Activated CD4-positive, alpha-beta memory T cell treated with anti-CD3 and anti-CD28 coated beads, Interleukin-2, amount 10 ng/mL, durations not matched to agents 7 days and 5 days (primary cell): ENCODE measurements around the gene PFKP. TPM values are rescaled to one million over a fixed set of nuclear protein-coding genes. Genes with fewer than 3 reads are reported as not detected.

ENCODE experiments used
- CTCF ChIA-PET: fragments of 350-600 bp; sonication (Branson Sonifier 250); formaldehyde crosslinking; loops from one replicate; lab custom pipeline; 2021; ENCODE audit warnings: antibody characterized with exemption, inconsistent platforms; lab: Charles Lee
- POLR2A ChIA-PET: fragments of 350-600 bp; sonication (Branson Sonifier 250); formaldehyde crosslinking; loops from one replicate; lab custom pipeline; 2021; ENCODE audit warnings: antibody characterized with exemption; lab: Charles Lee
- DNase-seq: peaks from one replicate; pipeline ENCODE4 v3.0.0-alpha.2; 2020
- H3K27ac Mint-ChIP-seq: one replicate; pipeline ENCODE4 v1.8.0; 2021; ENCODE audit warnings: mild to moderate bottlenecking, mixed read lengths
- H3K27me3 Mint-ChIP-seq: one replicate; pipeline ENCODE4 v1.8.0; 2021; ENCODE audit warnings: mixed read lengths
- H3K36me3 Mint-ChIP-seq: one replicate; pipeline ENCODE4 v1.8.0; 2021; ENCODE audit warnings: low read depth, mixed read lengths
- H3K4me1 Mint-ChIP-seq: one replicate; pipeline ENCODE4 v1.8.0; 2021; ENCODE audit warnings: mixed read lengths
- H3K4me3 Mint-ChIP-seq: one replicate; pipeline ENCODE4 v1.8.0; 2021; ENCODE audit warnings: mild to moderate bottlenecking, mixed read lengths
- H3K9me3 Mint-ChIP-seq: one replicate; pipeline ENCODE4 v1.8.0; 2021; ENCODE audit warnings: mixed read lengths
- total RNA-seq, 2 experiments: library from RNA; stranded (reverse); gene quantifications; one replicate each; pipeline ENCODE4 v1.2.3, GENCODE V29; 2021

PFKP gene
- total RNA-seq, 2 experiments from 2014 or later, result 214 to 215 TPM

DNA sequence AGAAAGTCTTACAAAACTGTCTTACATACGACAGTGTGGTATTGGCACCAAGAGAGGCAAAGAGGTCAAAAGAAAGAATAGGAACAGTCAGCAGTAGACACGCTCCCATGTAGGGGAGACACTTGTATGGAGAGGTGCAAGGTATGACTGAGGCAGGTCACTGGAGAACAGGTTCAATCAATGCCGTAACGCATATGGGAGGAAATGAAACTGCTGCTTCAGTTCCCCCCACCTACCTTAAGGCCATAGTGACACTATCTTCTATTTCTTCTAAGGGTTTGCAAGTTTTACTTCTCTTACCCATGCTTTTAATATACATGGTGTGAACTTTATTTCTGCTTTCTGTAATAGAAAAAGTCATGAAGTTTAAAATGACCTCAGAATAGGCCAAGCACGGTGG, 110.7 kb downstream of the PFKP start:
- H3K27me3 Mint-ChIP-seq, result peaks cover 66% of the 10 kb centered on the region
- POLR2A ChIA-PET, result no interaction called here
- DNase-seq, result no peak
- no peaks in the 10 kb centered on the region for H3K9me3 Mint-ChIP-seq
- no peaks in the 10 kb centered on the region for H3K36me3 Mint-ChIP-seq
- no peak overlapping the region for H3K27ac Mint-ChIP-seq
- no peak overlapping the region for H3K4me3 Mint-ChIP-seq
- CTCF ChIA-PET, result no interaction called here
- peaks cover 5% of the 10 kb centered on the region for H3K4me1 Mint-ChIP-seq

DNA sequence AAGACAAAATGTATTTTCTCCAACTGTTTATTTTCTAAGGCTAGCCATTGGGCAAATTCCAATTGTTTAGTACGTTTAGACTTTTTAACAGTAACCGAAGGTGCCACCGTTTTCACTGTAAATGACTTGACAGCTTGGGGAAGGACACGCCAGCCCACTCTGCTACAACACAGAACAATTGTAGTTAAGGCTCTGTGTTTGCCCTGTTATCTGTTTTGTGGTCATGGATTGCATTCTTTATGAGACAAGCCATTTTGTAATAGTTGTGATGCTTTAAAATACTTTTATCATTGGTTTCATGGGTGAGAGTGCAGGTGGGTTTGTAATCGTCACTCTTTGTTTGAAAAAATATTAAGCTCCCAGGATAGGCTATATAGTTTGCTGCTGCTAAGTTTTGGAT, 111.8 kb downstream of the PFKP start:
- no peak for DNase-seq
- Mint-ChIP-seq H3K27me3 (peaks cover 74% of the 10 kb centered on the region), H3K9me3 (no peaks in the 10 kb centered on the region), H3K27ac (no peak overlapping the region), H3K4me3 (no peak overlapping the region), H3K36me3 (no peaks in the 10 kb centered on the region), H3K4me1 (no peaks in the 10 kb centered on the region)
- POLR2A ChIA-PET, result no interaction called here
- CTCF ChIA-PET, result no interaction called here

DNA sequence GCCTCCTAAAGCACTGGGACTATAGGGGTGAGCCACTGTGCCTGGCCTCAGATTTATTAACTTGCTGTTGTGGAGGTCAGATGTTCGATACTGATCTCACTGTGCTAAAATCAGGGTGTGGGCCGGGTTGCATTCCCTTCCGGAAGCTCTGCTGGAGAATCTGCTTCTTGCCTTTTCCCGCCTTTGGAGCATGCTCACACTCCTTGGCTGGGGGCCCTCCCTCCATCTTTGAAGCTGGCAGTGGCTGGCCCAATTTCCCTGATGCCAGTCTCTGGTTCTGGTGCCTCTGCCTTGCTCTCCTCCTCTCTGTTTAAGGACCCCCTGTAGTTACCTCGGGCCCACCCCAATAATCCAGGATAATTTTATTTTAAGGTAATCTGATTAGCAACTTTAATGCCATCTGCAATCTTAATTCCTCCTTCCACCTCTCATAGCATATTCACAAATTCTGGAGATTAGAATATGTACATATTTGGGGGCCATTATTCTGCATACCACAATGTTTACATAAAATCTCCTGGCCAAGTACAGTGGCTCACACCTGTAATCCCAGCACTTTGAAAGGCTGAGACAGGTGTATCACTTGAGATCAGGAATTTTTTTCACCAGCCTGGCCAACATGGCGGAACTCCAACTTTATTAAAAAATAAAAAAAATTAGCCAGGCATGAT, 113.1 kb downstream of the PFKP start:
- POLR2A ChIA-PET, result no interaction called here
- DNase-seq, result no peak
- H3K9me3 Mint-ChIP-seq, result no peaks in the 10 kb centered on the region
- H3K4me1 Mint-ChIP-seq, result no peaks in the 10 kb centered on the region
- CTCF ChIA-PET, result interaction anchor here (0.8 kb wide), 1 partner anchor 13 kb away, joined by 3 read pairs; no protein-coding TSS in a partner anchor
- peaks cover 75% of the 10 kb centered on the region for H3K27me3 Mint-ChIP-seq
- H3K36me3 Mint-ChIP-seq, result no peaks in the 10 kb centered on the region
- no peak overlapping the region for H3K27ac Mint-ChIP-seq
- H3K4me3 Mint-ChIP-seq, result no peak overlapping the region

DNA sequence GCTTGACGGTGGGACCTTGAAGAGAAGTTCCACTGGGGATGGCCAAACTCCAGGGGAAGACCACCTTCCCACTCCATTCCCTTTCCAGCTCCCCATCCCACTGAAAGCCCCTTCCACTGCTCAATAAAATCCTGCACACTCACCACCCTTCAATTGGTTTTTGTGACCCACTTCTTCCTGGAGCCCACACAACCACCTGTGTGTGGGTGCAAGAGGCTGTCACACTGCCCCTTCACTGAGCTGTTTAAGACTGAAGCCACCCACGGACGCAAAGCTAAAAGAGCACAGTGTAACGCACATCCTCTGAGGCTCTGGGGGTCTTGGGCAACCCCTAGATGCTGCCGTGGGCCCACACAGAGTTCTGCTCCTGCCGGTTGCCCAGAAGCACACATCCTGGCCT, 118.0 kb downstream of the PFKP start:
- DNase-seq, result no peak
- H3K4me1 Mint-ChIP-seq, result peaks cover 5% of the 10 kb centered on the region
- H3K4me3 Mint-ChIP-seq, result no peak overlapping the region
- POLR2A ChIA-PET, result no interaction called here
- CTCF ChIA-PET, result no interaction called here
- H3K36me3 Mint-ChIP-seq, result no peaks in the 10 kb centered on the region
- no peaks in the 10 kb centered on the region for H3K9me3 Mint-ChIP-seq
- H3K27ac Mint-ChIP-seq, result no peak overlapping the region
- peaks cover 71% of the 10 kb centered on the region for H3K27me3 Mint-ChIP-seq

DNA sequence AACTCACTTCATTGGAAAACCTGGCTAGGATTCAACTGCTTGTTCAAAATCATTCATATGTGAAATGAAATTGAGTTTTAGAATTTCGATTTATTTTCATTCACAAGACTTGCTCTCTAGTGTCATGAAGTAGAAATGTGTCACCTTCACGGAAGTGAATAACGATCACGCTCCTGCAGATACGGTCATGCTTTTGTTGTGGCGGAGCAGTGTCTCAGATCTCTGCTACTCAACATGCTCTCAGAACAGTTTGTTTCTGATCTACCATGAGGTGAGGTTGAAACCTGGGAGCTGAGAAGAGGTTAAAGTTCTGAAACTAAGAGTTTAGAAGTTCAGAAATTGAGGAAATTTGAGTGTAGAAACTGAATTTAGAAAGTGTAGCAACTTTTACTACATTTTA, 119.0 kb downstream of the PFKP start:
- Mint-ChIP-seq H3K4me3 (no peak overlapping the region), H3K27ac (no peak overlapping the region), H3K27me3 (peaks cover 73% of the 10 kb centered on the region), H3K9me3 (no peaks in the 10 kb centered on the region), H3K36me3 (no peaks in the 10 kb centered on the region), H3K4me1 (peaks cover 5% of the 10 kb centered on the region)
- CTCF ChIA-PET, result interaction anchor here (1.6 kb wide), 1 partner anchor 11 kb away, joined by 3 read pairs; no protein-coding TSS in a partner anchor
- POLR2A ChIA-PET, result no interaction called here
- DNase-seq, result peak; percentile 37

Other genes starting within 250 kb of the PFKP start
- gene PITRM1, start 105.2 kb downstream of the PFKP start, total RNA-seq, result 10 to 100 TPM; 53.7 to 56.7 TPM